Measurements from ENCODE around the gene C16orf82.

DNA sequence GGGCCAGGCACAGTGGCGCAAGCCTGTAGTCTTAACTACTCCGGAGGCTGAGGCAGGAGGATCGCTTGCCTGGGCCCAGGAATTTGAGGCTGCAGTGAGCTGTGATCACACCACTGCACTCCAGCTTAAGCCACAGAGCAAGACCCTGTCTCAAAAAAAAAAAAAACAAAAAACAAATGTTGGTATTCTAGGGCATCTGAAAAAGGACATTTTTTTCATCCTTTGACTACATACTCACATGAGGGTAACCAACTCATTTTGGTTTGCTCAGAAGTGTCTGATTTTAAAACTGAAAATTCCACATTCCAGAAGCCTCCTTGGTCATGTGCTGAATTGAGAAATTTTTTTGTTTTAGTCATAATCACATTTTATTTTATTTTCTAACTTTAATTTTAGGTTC, 12.7 kb upstream of the C16orf82 start:
- TF ChIP-seq, protein P1, sequence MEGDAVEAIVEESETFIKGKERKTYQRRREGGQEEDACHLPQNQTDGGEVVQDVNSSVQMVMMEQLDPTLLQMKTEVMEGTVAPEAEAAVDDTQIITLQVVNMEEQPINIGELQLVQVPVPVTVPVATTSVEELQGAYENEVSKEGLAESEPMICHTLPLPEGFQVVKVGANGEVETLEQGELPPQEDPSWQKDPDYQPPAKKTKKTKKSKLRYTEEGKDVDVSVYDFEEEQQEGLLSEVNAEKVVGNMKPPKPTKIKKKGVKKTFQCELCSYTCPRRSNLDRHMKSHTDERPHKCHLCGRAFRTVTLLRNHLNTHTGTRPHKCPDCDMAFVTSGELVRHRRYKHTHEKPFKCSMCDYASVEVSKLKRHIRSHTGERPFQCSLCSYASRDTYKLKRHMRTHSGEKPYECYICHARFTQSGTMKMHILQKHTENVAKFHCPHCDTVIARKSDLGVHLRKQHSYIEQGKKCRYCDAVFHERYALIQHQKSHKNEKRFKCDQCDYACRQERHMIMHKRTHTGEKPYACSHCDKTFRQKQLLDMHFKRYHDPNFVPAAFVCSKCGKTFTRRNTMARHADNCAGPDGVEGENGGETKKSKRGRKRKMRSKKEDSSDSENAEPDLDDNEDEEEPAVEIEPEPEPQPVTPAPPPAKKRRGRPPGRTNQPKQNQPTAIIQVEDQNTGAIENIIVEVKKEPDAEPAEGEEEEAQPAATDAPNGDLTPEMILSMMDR (IDR thresholded peaks at IDR 0.05), result no peak
- TF ChIP-seq POLR2AphosphoS5 (IDR thresholded peaks at IDR 0.05) (no peak), POLR2A (IDR thresholded peaks at IDR 0.05) (no peak)

All from stomach (tissue), 4 donors.